IMR-90 (cell line): ENCODE measurements around the gene SLC46A3. TPM values are rescaled to one million over a fixed set of nuclear protein-coding genes. Genes with fewer than 3 reads are reported as not detected.

Experiments
- ATAC-seq: fragments of 200-7000 bp; cut with Tn5 transposase; 2 replicates; pipeline ENCODE4 v1.9.1; 2020; ENCODE audit warnings: low read depth, mild to moderate bottlenecking, moderate library complexity
- BruUV-seq: library from RNA; stranded (reverse); fragments of 400-500 nt; replicated peaks from 2 replicates; lab custom pipeline; 2021; lab: Mats Ljungman, UMichigan
- CTCF ChIA-PET: fragments of 300-600 bp; formaldehyde crosslinking; extraction: SDS; loops from one replicate; lab custom pipeline; 2021; ENCODE audit warnings: antibody characterized with exemption; lab: Yijun Ruan, JAX
- POLR2A ChIA-PET: fragments of 300-600 bp; sonication (Branson Sonifier 250); formaldehyde crosslinking; loops from one replicate; lab custom pipeline; 2022; ENCODE audit warnings: antibody characterized with exemption; ENCODE audit not compliant: unreplicated experiment; lab: Charles Lee
- DNase-seq: peaks from one replicate; pipeline ENCODE4 v3.0.0; 2013
- H2AFZ ChIP-seq: replicated peaks from 2 replicates; pipeline ENCODE3; 2013; ENCODE audit warnings: low read length, mild to moderate bottlenecking; ENCODE audit not compliant: poor library complexity
- H2AK5ac ChIP-seq: 2 replicates; pipeline ENCODE4 v1.6.1; 2013; ENCODE audit warnings: low read depth, low read length, inconsistent platforms
- H2AK9ac ChIP-seq: replicated peaks from 2 replicates; pipeline ENCODE3; 2013; ENCODE audit warnings: mild to moderate bottlenecking, low read depth, low read length, moderate library complexity; ENCODE audit not compliant: poor library complexity
- H2BK120ac ChIP-seq: 2 replicates; pipeline ENCODE4 v1.6.1; 2013; ENCODE audit warnings: low read depth, low read length, inconsistent platforms
- H2BK15ac ChIP-seq: 3 replicates; pipeline ENCODE4 v1.6.1; 2013; ENCODE audit warnings: low read depth, low read length, inconsistent platforms
- H2BK20ac ChIP-seq: 2 replicates; pipeline ENCODE4 v1.6.1; 2013; ENCODE audit warnings: low read depth, mild to moderate bottlenecking, inconsistent platforms, low read length, moderate library complexity
- H2BK5ac ChIP-seq: 2 replicates; pipeline ENCODE4 v1.6.1; 2013; ENCODE audit warnings: mild to moderate bottlenecking, low read depth, low read length, inconsistent platforms; ENCODE audit not compliant: poor library complexity, severe bottlenecking
- H3K14ac ChIP-seq: replicated peaks from 2 replicates; pipeline ENCODE4 v1.6.1; 2013; ENCODE audit warnings: low read depth, low read length, inconsistent platforms
- H3K18ac ChIP-seq: 2 replicates; pipeline ENCODE4 v1.6.1; 2013; ENCODE audit warnings: low read depth, low read length, control low read depth
- H3K23ac ChIP-seq: 2 replicates; pipeline ENCODE4 v1.6.1; 2013; ENCODE audit warnings: low read depth, low read length, inconsistent platforms
- H3K27ac ChIP-seq: 2 replicates; pipeline ENCODE4 v1.5.1; 2013; ENCODE audit warnings: mild to moderate bottlenecking, control low read depth, low read length; ENCODE audit not compliant: insufficient read depth
- H3K27me3 ChIP-seq: 2 replicates; pipeline ENCODE4 v1.6.1; 2013; ENCODE audit warnings: low read length; ENCODE audit not compliant: control insufficient read depth, insufficient read depth
- H3K36me3 ChIP-seq: 2 replicates; pipeline ENCODE4 v1.6.1; 2013; ENCODE audit warnings: low read length, mixed read lengths; ENCODE audit not compliant: control insufficient read depth, insufficient read depth
- H3K4ac ChIP-seq: 2 replicates; pipeline ENCODE4 v1.6.1; 2013; ENCODE audit warnings: low read depth, low read length, inconsistent platforms
- H3K4me1 ChIP-seq: 2 replicates; pipeline ENCODE4 v1.6.1; 2013; ENCODE audit warnings: low read length, mixed read lengths; ENCODE audit not compliant: control insufficient read depth, insufficient read depth
- H3K4me2 ChIP-seq: 2 replicates; pipeline ENCODE4 v1.6.1; 2013; ENCODE audit warnings: low read depth, mild to moderate bottlenecking, control low read depth, low read length, moderate library complexity
- H3K4me3 ChIP-seq: 2 replicates; pipeline ENCODE4 v1.5.1; 2013; ENCODE audit warnings: low read depth, mild to moderate bottlenecking, control low read depth, low read length, moderate library complexity; ENCODE audit not compliant: insufficient read depth
- H3K56ac ChIP-seq: 2 replicates; pipeline ENCODE4 v1.6.1; 2013; ENCODE audit warnings: low read length, inconsistent platforms; ENCODE audit not compliant: insufficient read depth; ENCODE audit errors: extremely low read depth
- H3K79me1 ChIP-seq, 2 experiments: 2 replicates each; pipeline ENCODE4 v1.6.1; 2013; ENCODE audit warnings: low read length in 2 of 2, inconsistent platforms in 1 of 2, low read depth in 1 of 2
- H3K9ac ChIP-seq: 2 replicates; pipeline ENCODE4 v1.6.1; 2013; ENCODE audit warnings: low read depth, low read length, control low read depth
- H3K9me1 ChIP-seq: 2 replicates; pipeline ENCODE4 v1.6.1; 2013; ENCODE audit warnings: low read length, inconsistent platforms; ENCODE audit not compliant: insufficient read depth
- H3K9me3 ChIP-seq: 2 replicates; pipeline ENCODE4 v1.6.1; 2013; ENCODE audit warnings: low read length; ENCODE audit not compliant: control insufficient read depth, insufficient read depth
- H4K20me1 ChIP-seq: 2 replicates; pipeline ENCODE4 v1.6.1; 2013; ENCODE audit warnings: low read length, inconsistent platforms; ENCODE audit not compliant: insufficient read depth
- H4K5ac ChIP-seq: 2 replicates; pipeline ENCODE4 v1.6.1; 2013; ENCODE audit warnings: mild to moderate bottlenecking, low read depth, low read length, control low read depth
- H4K8ac ChIP-seq, 2 experiments: 2 replicates each; pipeline ENCODE4 v1.6.1; 2013; ENCODE audit warnings: low read depth in 2 of 2, low read length in 2 of 2, control low read depth in 1 of 2, inconsistent platforms in 1 of 2
- H4K91ac ChIP-seq: 2 replicates; pipeline ENCODE4 v1.6.1; 2013; ENCODE audit warnings: low read depth, low read length, inconsistent platforms; ENCODE audit not compliant: insufficient read depth
- ELK1 ChIP-seq: fragments of 150-350 bp; IDR thresholded peaks from 2 replicates; pipeline ENCODE4 v1.6.1; 2016; ENCODE audit warnings: low read depth, mild to moderate bottlenecking, low read length, moderate library complexity, borderline replicate concordance
- FOS ChIP-seq: fragments of 150-350 bp; IDR thresholded peaks from 2 replicates; pipeline ENCODE4 v1.6.1; 2016; ENCODE audit warnings: low read depth, low read length
- MAFK ChIP-seq: IDR thresholded peaks from 2 replicates; pipeline ENCODE4 v1.6.1; 2012; ENCODE audit warnings: low read depth, low read length, improper control_type of control experiment
- MAZ ChIP-seq: IDR thresholded peaks from 2 replicates; pipeline ENCODE4 v1.6.1; 2012; ENCODE audit warnings: low read depth, mild to moderate bottlenecking, low read length, improper control_type of control experiment, moderate library complexity, borderline replicate concordance
- MXI1 ChIP-seq: IDR thresholded peaks from 2 replicates; pipeline ENCODE4 v1.6.1; 2012; ENCODE audit warnings: low read depth, mild to moderate bottlenecking, low read length, moderate library complexity, borderline replicate concordance
- NFE2L2 ChIP-seq: fragments of 150-350 bp; IDR thresholded peaks from 2 replicates; pipeline ENCODE4 v1.6.1; 2016; ENCODE audit warnings: low read depth, mild to moderate bottlenecking, low read length
- RCOR1 ChIP-seq: IDR thresholded peaks from 2 replicates; pipeline ENCODE4 v1.6.1; 2012; ENCODE audit warnings: mild to moderate bottlenecking, low read length, improper control_type of control experiment; ENCODE audit not compliant: insufficient replicate concordance
- SMC3 ChIP-seq: fragments of 150-350 bp; IDR thresholded peaks from 2 replicates; pipeline ENCODE4 v1.6.1; 2016; ENCODE audit warnings: low read depth, mild to moderate bottlenecking, antibody characterized with exemption, low read length, moderate library complexity
- USF2 ChIP-seq: fragments of 150-350 bp; IDR thresholded peaks from 2 replicates; pipeline ENCODE4 v1.6.1; 2017; ENCODE audit warnings: mild to moderate bottlenecking, antibody characterized with exemption, low read length, low read depth
- WGBS, 2 experiments: methylation state at CpG; one replicate each; pipeline versions ENCODE4 v1.1.5 to v1.1.7; 2013; ENCODE audit warnings: missing lambda C conversion rate in 2 of 2; ENCODE audit not compliant: insufficient read length in 1 of 2; ENCODE audit errors: extremely low coverage in 2 of 2; 5-methylcytosine and 5-hydroxymethylcytosine counted together
- dilution Hi-C: fragments of 300-500 bp; cut with HindIII; formaldehyde crosslinking; loops from one replicate; pipeline ENCODE4 v1.14.3; 2018; ENCODE audit warnings: low sequenced_read_pairs; ENCODE audit not compliant: unreplicated experiment
- in situ Hi-C: fragments of 300-500 bp; cut with MboI; formaldehyde crosslinking; loops from 3 replicates; pipeline ENCODE4 v1.14.3; 2019; ENCODE audit warnings: low sequenced_read_pairs, inconsistent platforms, mixed read lengths
- intact Hi-C: fragments of 100-400 bp; cut with micrococcal nuclease; formaldehyde crosslinking; loops from 2 replicates; pipeline ENCODE4 v1.10.0; 2022
- polyA plus RNA-seq, 3 experiments: library from polyadenylated mRNA; depleted of rRNA; stranded (reverse); fragments of >200 nt; gene quantifications; 2 replicates each; pipeline ENCODE4 v1.2.3, GENCODE V29; 2012; ENCODE audit warnings: low replicate concordance in 1 of 3
- total RNA-seq: library from RNA; depleted of rRNA; stranded (reverse); fragments of >200 nt; gene quantifications from 2 replicates; pipeline ENCODE4 v1.2.3, GENCODE V29; 2012

SLC46A3 gene
- total and polyA plus RNA-seq, 2 of the 4 experiments (the other 2 are of a cell fraction) = 0.54 to 0.89 TPM

GRCh38 chr13:28747851-28748250, 29.1 kb upstream of the SLC46A3 start:
- no peak overlapping the region for H3K56ac ChIP-seq
- no peaks in the 10 kb centered on the region for H4K20me1 ChIP-seq
- no peak overlapping the region for H3K4me2 ChIP-seq
- in situ Hi-C loops (no loop called here), intact Hi-C loops (no loop called here), dilution Hi-C loops (no loop called here)
- H4K5ac ChIP-seq = no peak overlapping the region
- no peak overlapping the region for H2BK120ac ChIP-seq
- 0 out of 2 replicates have a peak, but pooled peaks cover 2% of the 10 kb centered on the region for H3K9me3 ChIP-seq
- no peak overlapping the region for H3K9ac ChIP-seq
- no peak overlapping the region for H3K23ac ChIP-seq
- H2AK9ac ChIP-seq = no peak overlapping the region
- DNase-seq (no peak), ATAC-seq (no peak)
- H2AFZ ChIP-seq = no peak overlapping the region
- POLR2A ChIA-PET = no interaction called here
- WGBS, 2 experiments = no CpG with 5 or more reads among the region's 1 CpG
- no peak overlapping the region for H2AK5ac ChIP-seq
- no peaks in the 10 kb centered on the region for H3K36me3 ChIP-seq
- no peak overlapping the region for H4K8ac ChIP-seq
- H4K91ac ChIP-seq = no peak overlapping the region
- H3K18ac ChIP-seq = no peak overlapping the region
- H3K4ac ChIP-seq = no peak overlapping the region
- no peaks in the 10 kb centered on the region for H3K79me1 ChIP-seq
- no peak overlapping the region for H3K14ac ChIP-seq
- H3K27me3 ChIP-seq = no peaks in the 10 kb centered on the region
- no peak overlapping the region for H3K4me3 ChIP-seq
- no peaks in the 10 kb centered on the region for H3K9me1 ChIP-seq
- H3K4me1 ChIP-seq = peaks cover 3% of the 10 kb centered on the region
- BruUV-seq = no TSS peak
- no peak overlapping the region for H3K27ac ChIP-seq
- H2BK20ac ChIP-seq = no peak overlapping the region
- CTCF ChIA-PET = no interaction called here
- no peak for TF ChIP-seq RCOR1
- no peak for TF ChIP-seq MAZ
- no peak for TF ChIP-seq SMC3
- TF ChIP-seq MXI1 = no peak
- no peak for TF ChIP-seq MAFK
- no peak for TF ChIP-seq NFE2L2
- TF ChIP-seq ELK1 = no peak
- no peak for TF ChIP-seq FOS
- TF ChIP-seq USF2 = no peak
- no peak overlapping the region for H2BK5ac ChIP-seq
- no peak overlapping the region for H2BK15ac ChIP-seq
